KMS-11 (cell line): ENCODE data around the gene MEX3C.

Source experiments
- H2AFZ ChIP-seq: fragments of 200-600 bp; sonication (generic); 2 replicates; pipeline ENCODE4 v1.6.1; 2016; ENCODE audit warnings: antibody characterized with exemption, mixed run types, low read depth
- H3K27ac ChIP-seq: fragments of 200-600 bp; sonication (generic); 2 replicates; pipeline ENCODE4 v1.6.1; 2016; ENCODE audit warnings: mild to moderate bottlenecking, mixed run types
- H3K27me3 ChIP-seq: fragments of 200-600 bp; sonication (generic); 2 replicates; pipeline ENCODE4 v1.6.1; 2017; ENCODE audit warnings: mild to moderate bottlenecking, low read depth, mixed run types, moderate library complexity; ENCODE audit not compliant: insufficient read depth
- H3K36me3 ChIP-seq: fragments of 200-600 bp; sonication (generic); 2 replicates; pipeline ENCODE4 v1.6.1; 2017; ENCODE audit warnings: mild to moderate bottlenecking, mixed run types; ENCODE audit not compliant: insufficient read depth
- H3K4me1 ChIP-seq: fragments of 200-600 bp; sonication (generic); 2 replicates; pipeline ENCODE4 v1.6.1; 2016; ENCODE audit warnings: mild to moderate bottlenecking, low read depth, mixed run types; ENCODE audit not compliant: poor library complexity, severe bottlenecking
- H3K4me2 ChIP-seq: fragments of 200-600 bp; sonication (generic); 2 replicates; pipeline ENCODE4 v1.7.0; 2016; ENCODE audit warnings: mild to moderate bottlenecking, mixed run types
- H3K4me3 ChIP-seq: fragments of 200-600 bp; sonication (generic); IDR thresholded peaks from 2 replicates; pipeline ENCODE4 v1.6.1; 2017; ENCODE audit warnings: low read depth, low read length, mixed read lengths; ENCODE audit not compliant: insufficient read depth
- H3K79me2 ChIP-seq: fragments of 200-600 bp; sonication (generic); 2 replicates; pipeline ENCODE4 v1.6.1; 2016; ENCODE audit warnings: low read depth, mixed run types; ENCODE audit not compliant: insufficient read depth
- H3K9ac ChIP-seq: fragments of 200-600 bp; sonication (generic); 2 replicates; pipeline ENCODE4 v1.6.1; 2016; ENCODE audit warnings: mild to moderate bottlenecking, mixed run types
- H4K20me1 ChIP-seq: fragments of 200-600 bp; sonication (generic); 2 replicates; pipeline ENCODE4 v1.6.1; 2016; ENCODE audit warnings: mild to moderate bottlenecking, mixed run types; ENCODE audit not compliant: insufficient read depth
- CTCF ChIP-seq: fragments of 200-600 bp; sonication (generic); conservative IDR thresholded peaks from 2 replicates; pipeline ENCODE4 v1.6.1; 2017; ENCODE audit warnings: low read depth, mild to moderate bottlenecking, antibody characterized with exemption, low read length, moderate library complexity, mixed read lengths

Gene MEX3C

GRCh38 chr18:51226068-51226467 lies 28.6 kb upstream of the MEX3C start:
- H2AFZ ChIP-seq, result no peak overlapping the region

GRCh38 chr18:51212606-51213005 lies 15.1 kb upstream of the MEX3C start:
- TF ChIP-seq CTCF, result no peak
- no peak overlapping the region for H3K9ac ChIP-seq
- no peak overlapping the region for H3K27ac ChIP-seq
- H3K79me2 ChIP-seq, result no peaks in the 10 kb centered on the region
- no peaks in the 10 kb centered on the region for H4K20me1 ChIP-seq
- H3K36me3 ChIP-seq, result no peaks in the 10 kb centered on the region
- no peaks in the 10 kb centered on the region for H3K27me3 ChIP-seq
- peaks cover 4% of the 10 kb centered on the region for H3K4me1 ChIP-seq
- no peak overlapping the region for H3K4me2 ChIP-seq
- H2AFZ ChIP-seq, result no peak overlapping the region
- H3K4me3 ChIP-seq, result no peak overlapping the region

More at GRCh38 chr18:51226068-51226467, 28.6 kb upstream of the MEX3C start:
- no peaks in the 10 kb centered on the region for H3K36me3 ChIP-seq
- H3K27ac ChIP-seq, result no peak overlapping the region
- no peaks in the 10 kb centered on the region for H3K27me3 ChIP-seq
- H3K4me2 ChIP-seq, result no peak overlapping the region
- no peaks in the 10 kb centered on the region for H3K79me2 ChIP-seq
- H3K9ac ChIP-seq, result no peak overlapping the region
- TF ChIP-seq CTCF, result no peak
- H4K20me1 ChIP-seq, result no peaks in the 10 kb centered on the region
- H3K4me1 ChIP-seq, result no peaks in the 10 kb centered on the region
- H3K4me3 ChIP-seq, result no peak overlapping the region

DNA sequence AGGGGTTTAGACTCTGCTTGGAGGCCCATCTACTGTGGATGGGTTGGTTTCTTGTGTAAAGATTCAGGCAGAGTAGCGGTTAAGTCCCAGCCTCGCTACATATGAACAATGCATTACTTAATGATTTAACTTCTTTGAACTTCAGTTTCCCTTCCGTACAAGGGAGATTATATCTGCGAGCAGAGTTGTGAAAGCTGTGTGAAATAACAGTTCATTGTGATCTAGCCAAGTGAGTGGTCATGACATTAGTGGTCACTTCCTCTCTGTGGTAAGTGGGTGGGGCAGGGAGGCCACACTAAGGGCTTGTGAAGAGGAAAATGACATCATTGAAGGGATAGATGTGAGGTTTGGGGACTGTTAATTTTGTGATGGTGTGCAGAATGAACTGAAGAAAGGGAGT lies 14.1 kb upstream of the MEX3C start:
- H2AFZ ChIP-seq, result no peak overlapping the region
- no peaks in the 10 kb centered on the region for H3K36me3 ChIP-seq
- H3K27ac ChIP-seq, result no peak overlapping the region
- no peak overlapping the region for H3K4me2 ChIP-seq
- H3K79me2 ChIP-seq, result no peaks in the 10 kb centered on the region
- H4K20me1 ChIP-seq, result no peaks in the 10 kb centered on the region
- peaks cover 4% of the 10 kb centered on the region for H3K4me1 ChIP-seq
- H3K27me3 ChIP-seq, result no peaks in the 10 kb centered on the region
- no peak overlapping the region for H3K9ac ChIP-seq
- no peak overlapping the region for H3K4me3 ChIP-seq
- no peak for TF ChIP-seq CTCF

DNA sequence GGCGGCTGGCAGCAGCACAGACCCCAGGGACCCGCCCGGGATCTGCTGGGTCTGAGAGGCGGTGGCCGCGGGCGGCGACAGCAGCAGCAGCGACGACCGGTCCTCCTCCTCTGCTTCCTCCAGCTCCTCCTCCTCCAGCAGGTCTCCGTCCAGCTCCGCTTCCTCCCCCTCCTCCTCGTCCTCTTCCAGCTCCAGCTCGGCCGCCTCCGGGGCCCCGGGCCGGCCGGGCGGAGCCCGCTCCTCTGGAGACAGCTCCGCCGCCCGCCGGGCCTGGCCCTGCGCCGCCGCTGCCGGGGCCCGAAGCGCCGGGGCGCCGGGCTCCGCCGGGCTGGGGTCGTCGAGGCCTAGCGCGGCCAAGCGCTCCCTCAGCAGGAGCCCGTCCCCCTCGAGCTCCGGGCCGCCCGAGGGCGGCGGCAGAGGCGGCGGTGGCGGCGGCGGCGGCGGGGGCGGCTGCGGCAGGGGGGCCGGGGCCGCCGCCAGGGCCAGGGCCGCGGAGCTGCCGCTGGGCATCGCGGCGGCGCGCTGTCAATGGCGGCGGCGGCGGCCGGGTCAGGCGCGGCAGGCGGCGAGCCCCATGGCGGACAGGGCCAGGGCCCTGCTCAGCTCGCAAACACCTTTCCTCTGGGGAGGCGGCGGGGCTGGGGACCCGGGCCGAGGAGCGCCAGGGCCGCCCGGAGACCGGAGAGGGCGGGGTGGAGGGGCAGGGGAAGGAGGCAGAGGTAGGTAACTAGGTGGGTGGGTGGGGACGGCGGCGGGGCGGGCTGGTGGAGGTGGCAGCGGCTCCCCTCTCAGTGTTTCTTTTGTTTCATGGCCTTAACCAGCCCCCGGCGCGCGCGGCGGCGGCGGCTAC lies 445 bp downstream of the MEX3C start:
- Histone ChIP-seq H3K4me3 (peak overlapping the region; percentile 51), H3K27me3 (no peaks in the 10 kb centered on the region), H3K4me1 (peaks cover 29% of the 10 kb centered on the region), H3K4me2 (peak overlapping the region; percentile 87; the same call in 1 of the 2 replicates), H2AFZ (no peak overlapping the region; the same call in 1 of the 2 replicates), H4K20me1 (peaks cover 30% of the 10 kb centered on the region), H3K9ac (peak overlapping the region; percentile 87), H3K79me2 (peaks cover 47% of the 10 kb centered on the region), H3K36me3 (no peaks in the 10 kb centered on the region), H3K27ac (peak overlapping the region; percentile 82)
- TF ChIP-seq CTCF, result no peak
